Activated B cell treated with CpG ODN at 0.5 μM for 24 hours (primary cell): ENCODE measurements around the gene C9orf72. TPM values are rescaled to one million over a fixed set of nuclear protein-coding genes. Genes with fewer than 3 reads are reported as not detected.

Experiments
- ATAC-seq: fragments of 200-7000 bp; cut with Tn5 transposase; one replicate; pipeline ENCODE4 v1.10.0; 2021; ENCODE audit warnings: low read depth, mild to moderate bottlenecking, moderate library complexity
- CTCF ChIA-PET: fragments of 350-600 bp; sonication (Branson Sonifier 250); formaldehyde crosslinking; loops from one replicate; lab custom pipeline; 2021; ENCODE audit warnings: antibody characterized with exemption; lab: Charles Lee
- POLR2A ChIA-PET: fragments of 350-600 bp; sonication (Branson Sonifier 250); formaldehyde crosslinking; loops from one replicate; lab custom pipeline; 2021; ENCODE audit warnings: antibody characterized with exemption; lab: Charles Lee
- DNase-seq: peaks from one replicate; pipeline ENCODE4 v3.0.0; 2022
- H3K27ac Mint-ChIP-seq: one replicate; pipeline ENCODE4 v1.8.0; 2020; ENCODE audit warnings: mixed read lengths
- H3K27me3 Mint-ChIP-seq: one replicate; pipeline ENCODE4 v1.8.0; 2021; ENCODE audit warnings: mixed read lengths
- H3K36me3 Mint-ChIP-seq: one replicate; pipeline ENCODE4 v1.8.0; 2021; ENCODE audit warnings: low read depth, mixed read lengths
- H3K4me1 Mint-ChIP-seq: one replicate; pipeline ENCODE4 v1.8.0; 2021; ENCODE audit warnings: mixed read lengths
- H3K4me3 Mint-ChIP-seq: one replicate; pipeline ENCODE4 v1.8.0; 2020; ENCODE audit warnings: mild to moderate bottlenecking, mixed read lengths
- H3K9me3 Mint-ChIP-seq: one replicate; pipeline ENCODE4 v1.8.0; 2020; ENCODE audit warnings: mixed read lengths
- CTCF ChIP-seq: fragments of 200-600 bp; IDR thresholded peaks from one replicate; pipeline ENCODE4 v1.8.0; 2022; ENCODE audit warnings: antibody characterized with exemption, mild to moderate bottlenecking
- intact Hi-C: fragments of 100-400 bp; cut with micrococcal nuclease; formaldehyde crosslinking; loops from one replicate; pipeline ENCODE4 v1.15.1; 2024
- total RNA-seq: library from RNA; stranded (reverse); gene quantifications from 2 replicates; pipeline ENCODE4 v1.2.3, GENCODE V29; 2022

The C9orf72 gene
- total RNA-seq, 1 donor from 2014 or later, result 15.2 TPM

- CTCF ChIA-PET, result no interaction called here
Measured at GRCh38 chr9:27564670-27565069, 8.6 kb downstream of the C9orf72 start.

GRCh38 chr9:27563738-27564430, 9.4 kb downstream of the C9orf72 start:
- peak overlapping the region; percentile 7 for H3K4me3 Mint-ChIP-seq
- ChIA-PET CTCF (no interaction called here), POLR2A (interaction anchor here (0.6 to 2.3 kb wide), 3 partner anchors 9 to 32 kb away, joined by 4 to 9 read pairs (median 6); partner anchors contain the start of gene C9orf72)
- peaks cover 25% of the 10 kb centered on the region for H3K4me1 Mint-ChIP-seq
- TF ChIP-seq CTCF, result no peak
- intact Hi-C loops, result no loop called here
- no peaks in the 10 kb centered on the region for H3K9me3 Mint-ChIP-seq
- H3K27ac Mint-ChIP-seq, result peak overlapping the region; percentile 79
- no peaks in the 10 kb centered on the region for H3K27me3 Mint-ChIP-seq
- ATAC-seq, result no peak
- H3K36me3 Mint-ChIP-seq, result peaks cover 32% of the 10 kb centered on the region
- no peak for DNase-seq

More at GRCh38 chr9:27564670-27565069, 8.6 kb downstream of the C9orf72 start:
- POLR2A ChIA-PET, result interaction anchor here (2.3 kb wide), 1 partner anchor 8 kb away, joined by 9 read pairs; the partner anchor contains the start of gene C9orf72
- peaks cover 25% of the 10 kb centered on the region for H3K4me1 Mint-ChIP-seq
- no peaks in the 10 kb centered on the region for H3K27me3 Mint-ChIP-seq
- ATAC-seq (no peak), DNase-seq (no peak)
- H3K9me3 Mint-ChIP-seq, result no peaks in the 10 kb centered on the region
- peak overlapping the region; percentile 50 for H3K27ac Mint-ChIP-seq
- peaks cover 27% of the 10 kb centered on the region for H3K36me3 Mint-ChIP-seq
- intact Hi-C loops, result no loop called here
- no peak for TF ChIP-seq CTCF
- H3K4me3 Mint-ChIP-seq, result peak overlapping the region; percentile 32

- Mint-ChIP-seq H3K27ac (no peak overlapping the region), H3K36me3 (peaks cover 37% of the 10 kb centered on the region), H3K27me3 (no peaks in the 10 kb centered on the region), H3K4me3 (no peak overlapping the region), H3K9me3 (no peaks in the 10 kb centered on the region), H3K4me1 (peaks cover 25% of the 10 kb centered on the region)
- no peak for TF ChIP-seq CTCF
- intact Hi-C loops, result no loop called here
- ChIA-PET POLR2A (interaction anchor here (1.6 kb wide), 1 partner anchor 11 kb away, joined by 4 read pairs; the partner anchor contains the start of gene C9orf72), CTCF (interaction anchor here (1.4 to 1.8 kb wide), 2 partner anchors 32 to 230 kb away, joined by 3 to 4 read pairs; no protein-coding TSS in a partner anchor)
- DNase-seq, result no peak
- ATAC-seq, result no peak
Measured at GRCh38 chr9:27561685-27562084, 11.6 kb downstream of the C9orf72 start.

- TF ChIP-seq CTCF, result no peak
- no peak overlapping the region for H3K27ac Mint-ChIP-seq
- ChIA-PET POLR2A (interaction anchor here (1.6 kb wide), 1 partner anchor 12 kb away, joined by 4 read pairs; the partner anchor contains the start of gene C9orf72), CTCF (interaction anchor here (1.4 to 1.8 kb wide), 3 partner anchors 13 to 228 kb away, joined by 3 to 5 read pairs (median 4); no protein-coding TSS in a partner anchor)
- H3K9me3 Mint-ChIP-seq, result no peaks in the 10 kb centered on the region
- peaks cover 23% of the 10 kb centered on the region for H3K4me1 Mint-ChIP-seq
- intact Hi-C loops, result no loop called here
- peaks cover 42% of the 10 kb centered on the region for H3K36me3 Mint-ChIP-seq
- no peak for ATAC-seq
- H3K4me3 Mint-ChIP-seq, result no peak overlapping the region
- H3K27me3 Mint-ChIP-seq, result no peaks in the 10 kb centered on the region
- DNase-seq, result no peak
Measured at GRCh38 chr9:27560457-27560856, 12.8 kb downstream of the C9orf72 start.

GRCh38 chr9:27558307-27558706, 15.0 kb downstream of the C9orf72 start:
- POLR2A ChIA-PET, result no interaction called here
- no peaks in the 10 kb centered on the region for H3K9me3 Mint-ChIP-seq
- TF ChIP-seq CTCF, result no peak
- H3K27me3 Mint-ChIP-seq, result no peaks in the 10 kb centered on the region
- peaks cover 5% of the 10 kb centered on the region for H3K4me1 Mint-ChIP-seq
- H3K4me3 Mint-ChIP-seq, result no peak overlapping the region
- no peak for DNase-seq
- intact Hi-C loops, result no loop called here
- no peak for ATAC-seq
- CTCF ChIA-PET, result no interaction called here
- peaks cover 55% of the 10 kb centered on the region for H3K36me3 Mint-ChIP-seq
- H3K27ac Mint-ChIP-seq, result no peak overlapping the region
